ENCODE data around the gene EDAR.

EDAR gene

GRCh38 chr2:108938077-108938710, 50.8 kb downstream of the EDAR start:
- DNase-seq = no peak

GRCh38 chr2:108937367-108938017, 51.5 kb downstream of the EDAR start:
- no peak for DNase-seq

GRCh38 chr2:108936866-108937265, 52.2 kb downstream of the EDAR start:
- DNase-seq = no peak

- no peak for DNase-seq
Measured at GRCh38 chr2:108936076-108936864, 52.8 kb downstream of the EDAR start.

GRCh38 chr2:108935271-108935741, 53.7 kb downstream of the EDAR start:
- DNase-seq = no peak

GRCh38 chr2:108934583-108935245, 54.3 kb downstream of the EDAR start:
- no peak for DNase-seq

- DNase-seq = no peak
Measured at GRCh38 chr2:108934151-108934550, 54.9 kb downstream of the EDAR start.

- no peak for DNase-seq
Measured at GRCh38 chr2:108933691-108934117, 55.3 kb downstream of the EDAR start.

- no peak for DNase-seq
Measured at GRCh38 chr2:108932736-108933332, 56.2 kb downstream of the EDAR start.

GRCh38 chr2:108931372-108931771, 57.6 kb downstream of the EDAR start:
- no peak for DNase-seq

- DNase-seq = no peak
Measured at GRCh38 chr2:108929807-108930425, 59.1 kb downstream of the EDAR start.

GRCh38 chr2:108928660-108929377, 60.2 kb downstream of the EDAR start:
- no peak for DNase-seq

- DNase-seq = no peak
Measured at GRCh38 chr2:108927936-108928659, 60.9 kb downstream of the EDAR start.

GRCh38 chr2:108927405-108927804, 61.6 kb downstream of the EDAR start:
- no peak for DNase-seq

- no peak for DNase-seq
Measured at GRCh38 chr2:108926561-108927380, 62.2 kb downstream of the EDAR start.

- DNase-seq = no peak
Measured at GRCh38 chr2:108925735-108926134, 63.3 kb downstream of the EDAR start.

GRCh38 chr2:108925286-108925685, 63.7 kb downstream of the EDAR start:
- no peak for DNase-seq

- DNase-seq = no peak
Measured at GRCh38 chr2:108924580-108925251, 64.3 kb downstream of the EDAR start.
